NCI-H2107 treated with DMSO at 0.1 percent for 48 hours (cell line): Measurements from ENCODE around the gene IRF2BP2.
"Not testable (repeated sequence)": the region's sequence is repeated elsewhere in the genome, so short reads cannot be mapped to it uniquely, and the experiment has no call there.

Experiments
- DNase-seq: peaks from one replicate; lab custom pipeline; 2025; ENCODE audit not compliant: unreplicated experiment; lab: John Stamatoyannopoulos, UW

IRF2BP2 gene

DNA sequence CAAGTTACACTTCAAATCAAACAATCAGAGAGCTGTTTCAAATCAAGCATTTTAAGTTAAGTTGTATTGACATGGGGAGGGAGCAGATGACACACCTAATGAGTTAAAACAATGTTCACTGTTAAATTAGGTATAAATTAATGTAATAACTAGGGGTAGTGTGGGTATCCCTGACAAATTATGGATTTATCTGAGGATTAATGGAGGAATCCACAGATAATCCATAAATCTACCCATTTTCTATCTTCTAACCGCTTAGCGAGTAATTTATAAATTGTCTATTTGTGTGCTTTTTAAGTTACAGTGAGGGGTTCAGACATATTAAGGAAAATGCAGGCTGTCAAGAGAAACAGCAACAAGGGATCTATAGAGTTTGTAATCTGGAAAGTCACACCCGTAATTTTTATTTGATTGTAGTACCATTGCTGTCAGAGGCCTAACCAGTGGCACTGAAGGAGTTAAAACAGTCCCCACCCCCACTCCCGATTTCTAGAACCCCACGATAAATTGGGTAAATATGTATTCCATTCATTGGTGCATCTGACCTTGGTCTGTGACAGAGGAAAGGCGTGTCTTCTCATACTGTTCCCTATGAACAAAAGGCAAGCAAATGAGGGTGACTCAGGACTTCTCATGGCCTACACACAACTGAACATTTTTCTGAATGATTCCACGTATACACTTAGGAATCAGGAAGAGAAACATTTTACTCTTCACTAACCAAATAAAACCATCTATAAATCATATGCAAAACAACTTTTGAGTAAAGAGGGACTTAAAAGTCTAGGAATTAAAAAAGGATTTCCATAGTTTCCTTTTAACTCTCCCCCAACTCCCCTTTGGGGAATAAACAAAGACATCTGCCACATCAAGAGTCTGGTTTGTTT is 7.4 kb downstream of the IRF2BP2 start:
- peak; percentile 88 for DNase-seq

DNA sequence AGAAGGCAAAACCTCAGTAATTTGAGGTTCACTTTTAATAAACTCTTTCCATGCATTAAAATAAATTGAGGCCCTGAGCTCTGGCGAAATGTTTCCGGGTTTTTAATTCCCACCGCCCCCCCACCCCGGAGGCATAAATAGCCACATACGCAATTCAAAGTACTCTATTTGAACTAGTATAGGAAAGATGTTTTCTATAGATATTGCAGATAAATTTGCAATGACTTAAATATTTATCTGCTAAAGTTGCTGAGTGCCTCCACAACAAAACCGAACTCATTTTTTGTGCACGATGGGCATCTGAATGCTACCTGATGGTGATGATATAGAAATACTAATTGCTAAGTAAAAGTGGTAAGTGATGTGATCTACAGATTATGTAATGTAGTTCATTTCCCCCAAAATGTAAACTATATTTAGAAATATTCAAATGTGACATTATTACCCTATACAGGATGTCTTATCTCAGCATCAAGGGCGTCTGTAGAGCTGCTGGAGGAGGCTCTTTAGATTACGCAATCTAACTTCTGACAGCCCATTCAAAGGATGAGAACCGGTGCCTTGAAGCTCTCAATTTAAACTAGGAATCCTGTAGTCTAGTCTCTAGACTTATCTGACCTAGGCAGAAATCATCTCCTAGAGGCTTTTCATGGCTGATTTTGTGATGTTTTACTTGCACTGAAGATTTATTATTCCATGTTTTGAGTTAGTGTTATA is 8.5 kb downstream of the IRF2BP2 start:
- no peak for DNase-seq

DNA sequence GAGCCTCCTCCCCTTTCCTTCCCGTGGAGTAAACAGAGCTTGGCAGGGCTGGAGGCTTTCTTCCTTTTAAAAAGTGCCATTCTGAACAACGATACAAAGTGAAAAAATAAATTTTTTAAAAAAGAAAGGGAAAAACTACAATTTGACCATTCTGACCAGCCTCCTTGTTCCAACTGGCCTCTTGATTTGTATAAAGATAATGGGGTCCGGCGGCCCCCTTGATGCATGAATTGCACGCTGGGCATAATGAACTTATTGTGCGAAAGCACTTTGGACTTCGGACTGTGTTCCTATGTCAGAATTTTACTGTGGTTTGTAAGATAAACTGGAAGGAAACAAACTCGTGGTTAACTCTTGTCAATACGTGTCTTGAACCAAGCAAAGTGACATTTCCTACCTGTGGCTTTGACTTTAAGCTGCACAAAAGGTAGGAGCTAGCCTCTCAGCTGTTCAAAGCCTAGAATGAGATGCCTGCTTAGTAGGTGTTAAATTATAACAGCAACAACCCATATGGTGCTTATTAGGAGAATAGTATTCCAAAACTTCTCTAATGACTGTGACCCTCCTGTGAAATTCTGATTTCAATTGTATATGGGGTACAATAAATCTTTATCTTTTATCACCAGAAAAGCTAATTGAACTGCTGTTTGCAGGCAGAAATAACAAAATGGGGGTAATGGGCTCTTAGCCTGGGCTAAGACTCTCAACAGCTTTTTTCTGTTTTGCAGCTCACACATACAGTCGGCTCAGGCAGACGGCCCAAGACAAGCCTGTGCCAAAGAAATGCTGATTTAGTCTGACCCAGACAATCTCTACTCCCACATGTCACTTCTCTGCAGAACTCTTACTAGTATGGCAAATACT is 9.3 kb downstream of the IRF2BP2 start:
- peak; percentile 62 for DNase-seq

DNA sequence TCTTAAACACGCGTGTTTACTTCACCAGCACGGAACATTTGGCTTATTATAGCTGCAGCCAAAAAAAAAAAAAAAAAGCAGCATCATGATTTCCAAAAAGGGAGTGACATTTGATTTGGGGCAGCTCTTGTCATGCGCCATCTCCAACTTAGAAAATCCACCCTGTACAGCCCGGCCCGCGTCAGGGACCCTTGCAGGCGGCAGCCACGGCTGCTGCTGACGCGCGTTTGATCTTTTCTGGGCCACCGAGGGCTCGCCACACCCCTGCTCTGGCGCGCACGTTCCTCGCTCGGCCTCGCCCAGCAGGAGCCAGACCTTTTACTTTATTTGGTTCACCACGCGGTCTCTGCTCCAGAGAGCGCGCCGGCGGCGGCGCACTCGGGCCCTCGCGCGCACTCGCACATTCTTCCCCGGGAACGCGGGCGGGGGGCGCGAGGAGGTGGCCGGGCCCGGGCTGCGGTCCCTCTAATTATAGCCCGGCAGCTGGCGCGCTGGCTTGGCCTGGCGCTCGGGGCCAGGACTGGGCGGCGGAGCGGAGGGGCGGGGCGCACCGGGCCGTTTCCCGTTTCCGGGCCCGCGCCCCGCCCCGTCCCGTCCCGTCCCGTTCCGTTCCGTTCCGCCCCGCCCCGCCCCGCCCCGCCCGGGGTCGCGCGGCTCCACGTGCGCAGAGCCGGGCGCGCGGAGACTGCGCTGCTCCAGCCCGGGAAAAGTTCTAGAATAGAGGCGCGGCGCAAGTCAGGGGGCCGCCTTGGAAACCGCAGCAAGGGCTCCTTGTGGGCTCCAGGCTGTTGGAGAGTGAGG is 10.2 kb downstream of the IRF2BP2 start:
- peak; percentile 91 for DNase-seq

DNA sequence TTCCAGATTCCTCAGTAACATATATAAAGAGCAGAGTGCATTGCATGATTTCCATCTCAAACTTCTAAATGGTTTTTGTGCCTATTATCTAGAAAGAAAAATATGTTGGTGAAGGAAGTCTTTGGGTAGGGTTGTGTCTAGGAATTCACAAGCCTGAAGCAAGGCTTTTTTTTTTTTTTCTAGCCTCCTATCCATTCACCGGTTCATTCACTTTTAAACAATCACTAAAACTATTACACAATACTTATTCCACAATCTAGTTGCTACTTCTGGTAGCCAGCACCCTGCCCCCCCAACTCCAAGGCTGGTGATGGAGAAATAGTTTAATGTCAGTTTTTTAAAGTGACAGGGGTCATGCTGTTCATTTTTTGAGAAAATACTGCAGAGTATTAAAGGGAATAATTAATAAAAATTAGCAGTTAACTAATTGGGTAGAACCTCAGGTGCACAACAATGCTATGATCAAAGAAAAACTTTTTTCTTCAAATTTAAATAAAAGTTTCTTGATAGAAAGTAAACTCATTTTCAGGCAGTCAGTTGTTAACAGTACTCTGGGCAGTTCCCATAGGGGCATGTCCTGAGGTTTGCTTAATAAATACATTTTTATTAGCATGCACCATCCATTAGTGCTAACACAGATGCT is 10.9 kb downstream of the IRF2BP2 start:
- DNase-seq, result no peak

DNA sequence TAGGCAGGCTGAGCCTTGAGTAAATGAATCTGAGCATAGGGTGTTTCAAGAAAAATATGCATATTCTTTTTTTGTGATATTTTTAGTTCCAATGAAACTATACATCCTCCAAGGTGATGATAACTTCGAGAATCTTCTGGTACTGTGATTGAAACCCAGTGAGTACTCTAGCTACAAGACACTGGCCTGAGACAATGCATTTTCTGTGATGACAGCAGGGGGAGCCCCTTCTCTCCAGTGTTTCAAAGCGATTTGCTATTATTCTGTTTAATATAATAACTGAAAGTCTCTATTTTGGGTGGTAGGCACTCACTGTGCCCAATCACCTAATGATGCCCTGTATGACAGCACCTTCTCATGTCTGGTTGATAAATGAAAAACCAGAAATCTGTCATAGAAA is 12.1 kb downstream of the IRF2BP2 start:
- peak; percentile 45 for DNase-seq

DNA sequence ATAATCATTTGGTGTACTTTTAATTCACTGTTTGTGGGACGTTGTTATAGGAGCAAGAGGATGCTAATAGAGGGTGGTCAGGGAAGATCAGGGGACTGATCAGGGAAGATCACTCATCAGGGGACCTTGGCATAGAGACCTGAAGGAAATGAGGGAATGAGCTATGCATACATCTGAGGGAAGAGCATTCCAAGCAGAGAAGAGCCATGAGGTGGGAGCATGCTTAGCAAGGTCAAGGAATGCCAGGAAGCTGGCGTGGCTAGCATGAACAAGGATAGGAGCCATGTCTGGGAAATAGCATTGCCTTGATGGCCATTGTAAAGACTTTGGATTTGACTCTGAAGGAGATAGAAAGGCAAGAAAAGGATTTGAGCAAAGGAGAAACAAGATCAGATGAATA is 14.1 kb downstream of the IRF2BP2 start:
- DNase-seq, result no peak

DNA sequence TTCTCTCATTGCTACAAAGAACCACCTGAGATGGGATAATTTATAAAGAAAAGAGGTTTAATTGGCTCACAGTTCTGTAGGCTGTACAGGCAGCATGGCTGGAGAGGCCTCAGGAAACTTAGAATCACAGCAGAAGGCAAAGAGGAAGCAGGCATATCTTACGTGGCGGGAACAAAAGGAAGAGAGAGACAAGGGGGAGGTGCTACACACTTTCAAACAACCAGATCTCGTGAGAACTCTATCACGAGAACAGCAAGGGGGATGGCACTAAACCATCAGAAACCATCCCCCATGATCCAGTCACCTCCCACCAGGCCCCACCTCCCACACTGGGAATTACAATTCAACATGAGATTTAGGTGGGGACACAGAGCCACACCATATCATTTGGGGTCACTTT is 15.4 kb downstream of the IRF2BP2 start:
- not testable (repeated sequence) for DNase-seq

DNA sequence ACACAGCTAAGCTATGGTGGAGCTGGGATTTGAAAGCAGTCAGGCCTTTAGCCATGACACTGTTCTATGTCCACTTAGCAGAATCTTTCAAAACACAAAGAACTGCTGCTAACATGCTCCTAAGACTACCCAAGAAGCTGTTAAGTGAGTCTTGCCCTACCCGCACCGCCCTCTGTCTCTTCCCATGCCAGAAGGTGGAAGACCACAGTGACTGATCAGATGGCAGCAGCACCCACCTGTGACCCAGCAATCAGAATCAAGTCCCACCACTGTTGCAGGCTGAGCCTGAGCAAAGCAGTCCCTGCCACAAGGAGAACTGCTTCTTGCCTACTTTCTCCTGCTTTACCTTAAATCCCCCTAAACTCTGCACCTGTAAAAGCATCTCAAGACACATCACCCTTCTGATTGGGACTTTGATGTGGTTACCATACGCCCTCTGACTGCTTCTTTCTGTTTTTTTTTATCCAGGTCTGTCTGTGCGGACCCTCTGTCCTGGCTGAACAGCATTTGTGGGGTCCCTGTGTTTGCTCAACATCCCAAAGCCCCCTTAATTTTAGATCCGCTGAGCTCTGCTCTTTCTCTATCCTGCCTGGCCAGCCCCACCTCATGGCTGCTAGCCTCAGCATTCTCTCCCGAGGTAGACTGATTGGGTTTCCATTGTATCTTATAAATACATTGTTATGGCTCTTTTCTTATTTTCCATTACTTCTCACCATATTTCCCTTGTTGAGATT is 16.0 kb downstream of the IRF2BP2 start:
- DNase-seq, result no peak

DNA sequence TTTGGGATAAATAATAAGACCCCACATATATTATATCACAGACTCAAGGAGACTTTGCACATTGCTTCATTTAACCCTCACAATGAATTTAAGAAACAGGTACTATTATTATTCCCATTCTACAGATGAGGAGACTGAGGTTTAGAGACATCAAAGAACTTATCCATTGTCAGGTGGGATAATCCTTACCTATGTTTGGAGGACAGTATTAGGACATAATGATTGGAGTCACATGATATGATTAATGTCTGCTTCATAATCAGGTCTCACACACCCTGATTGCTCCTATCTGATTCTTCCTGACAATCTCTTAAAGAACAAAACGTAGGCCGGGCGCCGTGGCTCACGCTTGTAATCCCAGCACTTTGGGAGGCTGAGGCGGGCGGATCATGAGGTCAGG is 16.9 kb downstream of the IRF2BP2 start:
- DNase-seq, result no peak

DNA sequence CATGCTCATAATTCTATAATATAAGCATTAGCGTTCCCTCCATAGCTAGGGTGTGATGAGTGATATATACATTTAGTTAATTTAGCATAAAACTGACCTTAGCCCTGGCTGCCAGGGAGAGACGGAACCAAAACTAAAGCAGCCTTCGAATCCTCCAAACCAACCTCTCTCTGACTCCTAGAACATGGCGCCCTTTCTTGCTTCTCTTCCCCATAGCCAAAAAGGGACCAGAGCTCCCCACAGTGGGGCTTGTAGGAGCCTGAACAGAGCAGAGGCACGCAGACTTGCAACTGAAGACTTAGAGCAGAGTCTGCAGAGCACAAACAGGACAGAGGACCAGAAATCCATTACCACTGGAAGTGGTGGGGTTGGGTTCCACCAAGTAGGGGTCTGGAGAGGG is 17.7 kb downstream of the IRF2BP2 start:
- no peak for DNase-seq

DNA sequence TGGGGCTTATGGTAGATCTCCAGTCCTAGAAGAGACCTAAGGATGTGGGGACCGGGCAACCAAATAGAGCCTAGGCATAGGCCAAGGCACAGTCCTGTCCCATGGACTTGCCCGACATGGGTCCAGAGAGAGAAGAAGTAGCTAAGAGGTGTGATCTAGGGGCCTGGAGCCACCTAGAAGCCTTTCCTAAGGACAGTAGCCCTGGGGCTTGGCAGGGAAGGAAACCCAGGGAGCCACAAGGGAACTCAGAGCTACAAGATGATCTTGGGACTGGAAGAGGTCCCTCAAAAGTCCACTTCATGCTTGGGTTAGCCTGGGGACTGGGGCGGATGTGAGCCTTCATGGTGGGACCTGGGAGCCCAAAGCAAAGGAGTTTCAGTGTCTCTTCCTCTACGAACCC is 18.8 kb downstream of the IRF2BP2 start:
- no peak for DNase-seq

DNA sequence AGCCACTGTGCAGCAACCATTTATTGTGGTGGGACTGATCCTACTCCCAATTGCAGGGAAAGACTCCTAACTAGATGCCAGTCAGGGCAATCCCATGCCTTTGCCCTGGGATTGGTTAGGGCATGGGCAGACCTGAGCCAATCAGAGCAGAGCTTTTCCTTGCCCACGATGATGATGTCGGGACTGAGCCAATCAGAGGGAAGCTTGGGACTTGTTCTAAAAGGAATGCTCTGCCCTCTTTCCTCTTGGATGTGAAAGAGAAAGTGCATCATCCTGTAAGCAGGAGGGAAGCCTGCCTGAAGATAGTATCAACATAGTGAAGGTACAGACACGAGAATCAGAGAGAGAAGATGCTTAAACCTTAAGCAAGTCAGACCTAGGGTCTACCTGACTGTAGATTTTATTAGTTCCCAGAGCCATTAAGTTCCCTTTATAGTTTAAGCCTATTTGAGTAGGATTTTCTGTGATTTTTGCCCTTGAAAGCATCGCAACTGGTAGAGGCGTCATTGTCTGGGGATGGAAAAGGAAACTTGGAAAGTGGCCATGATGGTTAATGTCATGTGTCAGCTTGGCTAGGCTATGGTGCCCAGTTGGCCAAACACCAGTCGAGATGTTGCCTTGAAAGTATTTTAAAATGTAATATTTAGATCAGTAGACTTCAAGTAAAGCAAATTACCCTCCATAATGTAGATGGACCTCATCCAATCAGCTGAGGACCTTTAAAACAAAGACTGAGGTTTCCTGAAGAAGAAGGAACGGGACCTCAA is 19.9 kb downstream of the IRF2BP2 start:
- no peak for DNase-seq

DNA sequence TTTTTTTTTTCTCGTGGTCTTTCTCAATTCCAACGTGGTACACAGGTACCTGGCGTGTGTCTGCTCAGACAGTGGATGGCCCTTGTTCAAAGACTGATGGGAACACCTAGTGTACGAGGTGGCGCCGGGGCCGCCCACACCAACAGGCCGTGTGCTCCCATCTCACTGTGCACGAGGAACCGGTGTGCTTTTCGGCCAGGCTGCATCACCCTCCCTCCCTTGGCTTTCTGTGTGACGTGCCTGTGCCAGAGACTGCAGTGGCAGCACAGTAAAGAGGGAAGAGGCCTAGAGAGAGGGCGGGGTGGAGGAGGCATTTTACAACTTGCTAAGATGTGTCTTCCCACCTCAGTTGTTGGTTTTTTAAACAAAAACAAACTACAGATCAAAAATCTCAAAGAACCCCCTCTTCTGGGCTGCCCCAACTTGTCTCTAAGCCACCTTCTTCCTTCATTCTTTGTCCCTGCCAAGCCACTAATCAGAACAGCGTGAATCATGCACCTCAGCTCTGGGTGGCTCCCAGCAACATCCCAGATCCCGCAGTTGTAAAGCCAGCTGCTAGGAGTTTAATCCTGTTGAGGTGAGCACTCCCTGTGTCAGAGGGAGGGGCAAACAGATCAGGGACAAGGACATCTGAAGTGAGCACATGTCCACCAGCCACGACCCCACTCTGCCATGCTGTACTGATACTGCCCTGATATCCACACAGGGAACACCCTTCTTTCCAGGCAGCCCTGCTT is 20.7 kb downstream of the IRF2BP2 start:
- DNase-seq, result no peak

DNA sequence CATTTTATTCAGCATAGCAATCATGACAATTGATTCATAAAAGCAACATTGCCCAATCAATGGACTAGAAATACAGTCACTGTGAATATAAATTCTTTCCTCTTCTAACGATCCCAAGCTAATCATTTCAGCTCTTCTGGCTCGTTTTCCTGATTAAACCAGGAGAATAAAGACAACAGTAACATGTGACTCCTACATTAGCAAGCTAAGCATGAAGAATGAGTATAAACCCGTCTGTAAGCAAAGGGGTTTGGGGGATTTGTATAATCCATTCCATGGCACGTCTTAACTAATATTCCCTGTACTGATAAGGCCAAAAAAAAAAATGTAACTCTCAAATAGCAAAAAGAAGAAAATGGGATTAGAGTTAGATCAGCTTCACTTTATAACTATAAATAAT is 21.6 kb downstream of the IRF2BP2 start:
- DNase-seq, result no peak

DNA sequence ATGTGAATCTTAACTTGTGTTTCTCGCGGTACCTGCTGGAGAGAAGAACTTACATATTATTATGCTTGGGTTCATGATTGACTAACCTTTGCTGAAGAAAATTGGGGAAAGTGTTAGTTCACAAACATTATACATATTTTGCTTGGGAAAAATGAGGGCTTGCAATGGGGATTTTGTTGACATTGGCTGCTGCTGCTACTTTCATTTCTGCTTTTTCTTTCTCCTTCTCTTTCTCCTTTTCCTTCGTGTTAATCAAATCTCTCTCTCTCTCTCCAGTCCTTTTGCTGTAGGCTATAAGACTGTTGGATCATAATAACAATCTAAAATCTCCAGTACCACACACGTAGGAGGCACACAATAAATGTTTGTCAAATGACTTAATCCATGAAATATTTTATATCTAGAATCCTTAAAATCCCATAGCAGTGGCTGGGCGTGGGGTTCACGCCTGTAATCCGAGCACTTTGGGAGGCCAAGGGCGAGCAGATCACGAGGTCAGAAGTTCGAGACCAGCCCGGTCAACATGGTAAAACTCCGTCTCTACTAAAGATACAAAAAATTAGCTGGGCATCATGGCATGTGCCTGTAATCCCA is 23.0 kb downstream of the IRF2BP2 start:
- no peak for DNase-seq

DNA sequence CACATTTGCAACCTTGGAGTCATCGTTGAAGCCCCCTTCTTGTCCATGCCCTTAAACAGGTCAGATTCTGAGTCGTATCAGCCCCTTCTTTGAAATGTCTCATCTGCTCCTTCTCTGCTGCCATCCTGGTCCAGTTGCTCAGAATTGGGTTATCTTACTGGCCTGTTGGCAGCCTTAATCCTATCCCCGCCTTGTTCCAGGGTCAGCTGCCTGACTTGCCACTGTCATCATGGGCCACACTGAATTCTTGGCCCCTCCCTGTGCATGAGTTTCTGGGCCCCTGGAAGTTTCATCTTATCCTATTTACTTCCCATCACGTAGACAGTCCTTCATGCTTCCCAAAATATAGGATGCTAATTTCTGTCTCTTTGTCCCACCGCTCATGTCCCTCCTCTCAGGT is 23.7 kb downstream of the IRF2BP2 start:
- DNase-seq, result no peak
